Gastrocnemius medialis (tissue), 4 donors: ENCODE data around the gene MYO15A.

Experiments
- POLR2A ChIP-seq, 2 donors: fragments of 450-650 bp; IDR thresholded peaks; one replicate each; pipeline ENCODE4 v1.6.1; 2017; ENCODE audit warnings: antibody characterized with exemption in 2 of 2, mild to moderate bottlenecking in 2 of 2, moderate library complexity in 2 of 2
- TF ChIP-seq, protein P1 (sequence below), 5 experiments: fragments of 450-650 bp in 3 of 5; fragments of 200-600 bp in 2 of 5; sonication (generic) in 2 of 5; IDR thresholded peaks in 4 of 5; conservative IDR thresholded peaks in 1 of 5; 1 replicate in 4 of 5; 2 replicates in 1 of 5; pipeline ENCODE4 v1.5.1; 2016 to 2019; ENCODE audit warnings: antibody characterized with exemption in 5 of 5, mild to moderate bottlenecking in 3 of 5, moderate library complexity in 3 of 5

DNA sequence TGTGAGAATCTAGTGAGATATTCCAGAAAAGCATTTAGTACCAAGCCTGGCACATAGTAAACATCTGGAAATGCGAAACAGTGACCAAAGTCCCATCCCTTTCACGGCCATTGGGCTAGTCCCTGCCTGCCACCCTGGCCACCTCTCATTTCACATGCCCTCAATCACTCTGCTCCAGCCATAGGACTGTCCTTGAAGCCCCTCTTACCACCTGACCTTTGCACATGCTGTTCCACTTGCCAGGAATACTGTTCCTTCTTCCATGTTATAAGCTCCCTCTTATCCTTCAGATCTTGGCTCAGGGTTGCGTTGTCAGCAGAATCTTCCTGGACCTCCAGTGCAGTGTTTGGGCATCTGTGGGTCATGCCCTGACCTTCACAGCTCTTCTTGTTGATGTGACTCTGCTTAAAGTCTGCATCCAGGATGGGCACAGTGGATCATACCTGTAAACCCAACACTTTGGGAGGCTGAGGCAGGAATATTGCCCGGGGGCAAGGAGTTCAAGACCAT, 2.1 kb downstream of the MYO15A start:
- no peak for TF ChIP-seq POLR2A (IDR thresholded peaks at IDR 0.05)
- TF ChIP-seq, protein P1, sequence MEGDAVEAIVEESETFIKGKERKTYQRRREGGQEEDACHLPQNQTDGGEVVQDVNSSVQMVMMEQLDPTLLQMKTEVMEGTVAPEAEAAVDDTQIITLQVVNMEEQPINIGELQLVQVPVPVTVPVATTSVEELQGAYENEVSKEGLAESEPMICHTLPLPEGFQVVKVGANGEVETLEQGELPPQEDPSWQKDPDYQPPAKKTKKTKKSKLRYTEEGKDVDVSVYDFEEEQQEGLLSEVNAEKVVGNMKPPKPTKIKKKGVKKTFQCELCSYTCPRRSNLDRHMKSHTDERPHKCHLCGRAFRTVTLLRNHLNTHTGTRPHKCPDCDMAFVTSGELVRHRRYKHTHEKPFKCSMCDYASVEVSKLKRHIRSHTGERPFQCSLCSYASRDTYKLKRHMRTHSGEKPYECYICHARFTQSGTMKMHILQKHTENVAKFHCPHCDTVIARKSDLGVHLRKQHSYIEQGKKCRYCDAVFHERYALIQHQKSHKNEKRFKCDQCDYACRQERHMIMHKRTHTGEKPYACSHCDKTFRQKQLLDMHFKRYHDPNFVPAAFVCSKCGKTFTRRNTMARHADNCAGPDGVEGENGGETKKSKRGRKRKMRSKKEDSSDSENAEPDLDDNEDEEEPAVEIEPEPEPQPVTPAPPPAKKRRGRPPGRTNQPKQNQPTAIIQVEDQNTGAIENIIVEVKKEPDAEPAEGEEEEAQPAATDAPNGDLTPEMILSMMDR (IDR thresholded peaks at IDR 0.05 in 4 of 5, conservative IDR thresholded peaks at IDR 0.05 in 1 of 5): no peak
